H1 (cell line): ENCODE measurements around the gene EPHB1.

ENCODE experiments used
- ASH2L ChIP-seq: fragments of 200-600, 300-600 bp; sonication (generic); IDR thresholded peaks from one replicate; pipeline ENCODE4 v1.7.1; 2017; ENCODE audit warnings: low read length
- ATF3 ChIP-seq: IDR thresholded peaks from 2 replicates; pipeline ENCODE4 v1.6.1; 2011; ENCODE audit warnings: low read depth, mild to moderate bottlenecking, low read length; ENCODE audit not compliant: insufficient read depth
- CBX8 ChIP-seq: fragments of 300-800, 300-1000 bp; sonication (generic); IDR thresholded peaks from 2 replicates; pipeline ENCODE4 v1.7.1; 2016; ENCODE audit warnings: low read depth, low read length, borderline replicate concordance
- CHD1 ChIP-seq: IDR thresholded peaks from 2 replicates; pipeline ENCODE4 v1.6.1; 2012; ENCODE audit warnings: low read depth, low read length, improper control_type of control experiment
- CHD2 ChIP-seq: IDR thresholded peaks from 2 replicates; pipeline ENCODE4 v1.6.1; 2012; ENCODE audit warnings: low read length, improper control_type of control experiment
- CTCF ChIP-seq, 3 experiments: IDR thresholded peaks; 1 replicate in 2 of 3; 2 replicates in 1 of 3; pipeline versions ENCODE4 v1.5.1 to v1.6.1; 2011; ENCODE audit warnings: low read length in 3 of 3, mild to moderate bottlenecking in 3 of 3, inconsistent platforms in 2 of 3, low read depth in 1 of 3, moderate library complexity in 1 of 3; ENCODE audit not compliant: insufficient read depth in 1 of 3; ENCODE audit errors: control extremely low read depth in 1 of 3
- GABPA ChIP-seq: IDR thresholded peaks from 2 replicates; pipeline ENCODE4 v1.6.1; 2011; ENCODE audit warnings: mild to moderate bottlenecking, low read length, moderate library complexity, borderline replicate concordance; ENCODE audit not compliant: insufficient read depth
- JUN ChIP-seq: IDR thresholded peaks from 2 replicates; pipeline ENCODE4 v1.6.1; 2011; ENCODE audit warnings: low read depth, mild to moderate bottlenecking, improper control_type of control experiment, low read length
- KDM5A ChIP-seq: fragments of 200-600 bp; IDR thresholded peaks from 2 replicates; pipeline ENCODE4 v1.7.1; 2012; ENCODE audit warnings: mild to moderate bottlenecking, low read length, inconsistent platforms, mixed read lengths
- MAFK ChIP-seq: IDR thresholded peaks from 2 replicates; pipeline ENCODE4 v1.6.1; 2012; ENCODE audit warnings: low read depth, mild to moderate bottlenecking, improper control_type of control experiment, low read length
- POLR2AphosphoS5 ChIP-seq: IDR thresholded peaks from 2 replicates; pipeline ENCODE4 v1.6.1; 2011; ENCODE audit warnings: low read depth, low read length
- TEAD4 ChIP-seq: IDR thresholded peaks from 2 replicates; pipeline ENCODE4 v1.6.1; 2012; ENCODE audit warnings: low read depth, low read length, inconsistent platforms, mixed read lengths
- YY1 ChIP-seq: IDR thresholded peaks from 2 replicates; pipeline ENCODE4 v1.6.1; 2011; ENCODE audit warnings: low read depth, mild to moderate bottlenecking, low read length
- ZNF274 ChIP-seq: IDR thresholded peaks from 2 replicates; pipeline ENCODE4 v1.7.0; 2012; ENCODE audit warnings: low read length, borderline replicate concordance; ENCODE audit errors: extremely low read depth

GRCh38 chr3:134827213-134827612, 32.2 kb downstream of the EPHB1 start:
- TF ChIP-seq CHD2 (no peak), CTCF (IDR thresholded peaks at IDR 0.05; ENCODE audit: control extremely low read depth in 1 of 3, insufficient read depth in 1 of 3, low read depth in 1 of 3, low read length in 3 of 3) (no peak), ASH2L (no peak), GABPA (no peak), ZNF274 (no peak), POLR2AphosphoS5 (no peak), CBX8 (no peak), CHD1 (no peak), ATF3 (no peak), YY1 (no peak), MAFK (no peak), KDM5A (no peak), JUN (no peak), TEAD4 (no peak)
